Measurements from ENCODE around the gene GPATCH8. TPM values are rescaled to one million over a fixed set of nuclear protein-coding genes. Genes with fewer than 3 reads are reported as not detected.

Gene GPATCH8
- total RNA-seq, 2 experiments from 2014 or later, result 76.0 to 76.9 TPM

DNA sequence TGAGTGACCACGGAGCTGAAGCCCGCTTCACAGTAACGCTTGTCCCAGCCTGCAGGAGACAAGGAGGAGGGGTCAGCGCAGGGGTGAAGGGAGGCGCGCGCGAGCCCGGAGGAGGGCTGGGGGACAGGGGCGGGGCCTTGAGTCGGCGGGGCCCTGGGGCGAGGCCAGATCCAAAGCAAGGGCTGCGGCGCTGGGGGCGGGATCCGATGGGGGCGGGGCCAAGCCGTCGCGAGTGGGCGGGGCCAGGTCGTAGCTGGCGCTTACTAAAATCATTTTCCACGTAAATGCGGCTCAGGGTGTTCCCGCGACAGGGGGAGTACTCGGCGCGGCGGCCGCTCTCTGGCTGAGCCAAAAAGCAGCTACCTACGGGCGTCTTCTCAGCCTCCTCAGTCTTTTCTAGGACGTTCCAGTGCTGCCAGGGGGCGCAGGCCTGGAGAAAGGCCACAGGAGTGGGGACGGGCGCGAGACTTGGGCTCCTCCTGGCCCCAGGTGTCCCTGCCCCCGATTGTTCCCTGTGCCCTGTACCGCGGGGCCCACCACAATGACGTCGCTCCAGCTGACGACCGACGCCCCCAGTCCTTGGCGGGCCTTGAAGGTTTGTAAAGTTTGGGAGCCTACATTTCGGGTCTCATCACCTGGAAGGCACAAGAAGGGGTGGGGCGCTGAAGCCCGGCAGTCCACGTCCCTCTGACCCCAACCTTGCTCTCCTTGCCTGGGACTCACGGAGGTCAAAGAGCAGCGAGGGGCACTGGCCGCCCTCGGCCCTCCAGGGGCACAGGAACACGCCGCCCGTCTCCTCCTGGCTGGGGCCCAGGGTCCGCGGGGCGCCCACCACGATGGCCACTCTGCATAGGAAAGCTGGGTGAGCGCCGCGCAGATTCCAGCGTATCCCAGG lies 117.7 kb downstream of the GPATCH8 start:
- intact Hi-C loops (cut with DNase I, micrococcal nuclease), result no loop called here
- DNase-seq (peak; percentile 69 to 92 (median 81)), ATAC-seq (ENCODE audit: poor library complexity) (peak; percentile 93)
- peaks cover 21% of the 10 kb centered on the region for H3K4me1 ChIP-seq (ENCODE audit: insufficient read depth, low read length)
- CTCF ChIA-PET, result interaction anchor here (0.6 to 1.4 kb wide), 4 partner anchors 13 to 390 kb away, joined by 3 to 5 read pairs (median 4); partner anchors contain the start of genes FAM171A2 and GPATCH8
- POLR2A ChIA-PET, result interaction anchor here (2.1 kb wide), 1 partner anchor 11 kb away, joined by 7 read pairs; no protein-coding TSS in a partner anchor
- peaks cover 0 to 6% of the 10 kb centered on the region in 2 experiments for H3K9me3 ChIP-seq (ENCODE audit: control insufficient read depth in 1 of 2, insufficient read depth in 1 of 2, low read length in 2 of 2)
- no peak for TF ChIP-seq CTCF (IDR thresholded peaks at IDR 0.05)
- Mint-ChIP-seq H3K4me1 (ENCODE audit: low read depth) (peaks cover 12% of the 10 kb centered on the region), H3K4me3 (peak overlapping the region; percentile 84), H3K9me3 (no peaks in the 10 kb centered on the region), H3K27me3 (peaks cover 26% of the 10 kb centered on the region), H3K36me3 (ENCODE audit: low read depth) (no peaks in the 10 kb centered on the region), H3K27ac (no peak overlapping the region)
- H3K27me3 ChIP-seq (ENCODE audit: control insufficient read depth in 1 of 2, insufficient read depth in 2 of 2, low read length in 2 of 2), result peaks cover 9 to 18% of the 10 kb centered on the region in 2 experiments
- H3K27ac ChIP-seq (ENCODE audit: low read depth in 1 of 2, low read length in 2 of 2), result no peak overlapping the region
- H3K36me3 ChIP-seq (ENCODE audit: insufficient read depth, low read length), result no peaks in the 10 kb centered on the region
- H3K4me3 ChIP-seq (ENCODE audit: low read length), result peak overlapping the region; percentile 66

GRCh38 chr17:44384823-44385286 lies 118.4 kb downstream of the GPATCH8 start:
- Histone ChIP-seq H3K36me3 (ENCODE audit: insufficient read depth, low read length) (no peaks in the 10 kb centered on the region), H3K27ac (ENCODE audit: low read depth in 1 of 2, low read length in 2 of 2) (no peak overlapping the region), H3K9me3 (ENCODE audit: control insufficient read depth in 1 of 2, insufficient read depth in 1 of 2, low read length in 2 of 2) (peaks cover 0 to 6% of the 10 kb centered on the region in 2 experiments), H3K4me3 (ENCODE audit: low read length) (peak overlapping the region; percentile 66), H3K4me1 (ENCODE audit: insufficient read depth, low read length) (peaks cover 21% of the 10 kb centered on the region), H3K27me3 (ENCODE audit: control insufficient read depth in 1 of 2, insufficient read depth in 2 of 2, low read length in 2 of 2) (peaks cover 9 to 18% of the 10 kb centered on the region in 2 experiments)
- Mint-ChIP-seq H3K4me1 (ENCODE audit: low read depth) (peaks cover 12% of the 10 kb centered on the region), H3K27me3 (peaks cover 26% of the 10 kb centered on the region), H3K27ac (no peak overlapping the region), H3K9me3 (no peaks in the 10 kb centered on the region), H3K4me3 (peak overlapping the region; percentile 84), H3K36me3 (ENCODE audit: low read depth) (no peaks in the 10 kb centered on the region)
- TF ChIP-seq CTCF (IDR thresholded peaks at IDR 0.05), result no peak
- CTCF ChIA-PET, result interaction anchor here (0.6 to 1.4 kb wide), 4 partner anchors 14 to 391 kb away, joined by 3 to 5 read pairs (median 4); partner anchors contain the start of genes FAM171A2 and GPATCH8
- POLR2A ChIA-PET, result interaction anchor here (2.1 kb wide), 1 partner anchor 12 kb away, joined by 7 read pairs; no protein-coding TSS in a partner anchor
- DNase-seq (no peak), ATAC-seq (ENCODE audit: poor library complexity) (peak; percentile 3)
- intact Hi-C loops (cut with DNase I, micrococcal nuclease), result no loop called here

GRCh38 chr17:44384281-44384822 lies 118.9 kb downstream of the GPATCH8 start:
- Mint-ChIP-seq H3K9me3 (no peaks in the 10 kb centered on the region), H3K4me1 (ENCODE audit: low read depth) (peaks cover 12% of the 10 kb centered on the region), H3K27ac (no peak overlapping the region), H3K36me3 (ENCODE audit: low read depth) (no peaks in the 10 kb centered on the region), H3K4me3 (peak overlapping the region; percentile 69), H3K27me3 (peaks cover 26% of the 10 kb centered on the region)
- Histone ChIP-seq H3K36me3 (ENCODE audit: insufficient read depth, low read length) (no peaks in the 10 kb centered on the region), H3K9me3 (ENCODE audit: control insufficient read depth in 1 of 2, insufficient read depth in 1 of 2, low read length in 2 of 2) (peaks cover 0 to 6% of the 10 kb centered on the region in 2 experiments), H3K27me3 (ENCODE audit: control insufficient read depth in 1 of 2, insufficient read depth in 2 of 2, low read length in 2 of 2) (peaks cover 9 to 15% of the 10 kb centered on the region in 2 experiments), H3K27ac (ENCODE audit: low read depth in 1 of 2, low read length in 2 of 2) (no peak overlapping the region), H3K4me3 (ENCODE audit: low read length) (no peak overlapping the region), H3K4me1 (ENCODE audit: insufficient read depth, low read length) (peaks cover 21% of the 10 kb centered on the region)
- POLR2A ChIA-PET, result interaction anchor here (2.1 kb wide), 1 partner anchor 12 kb away, joined by 7 read pairs; no protein-coding TSS in a partner anchor
- CTCF ChIA-PET, result interaction anchor here (1.0 to 1.4 kb wide), 2 partner anchors 14 to 21 kb away, joined by 3 to 5 read pairs; partner anchors contain the start of gene FAM171A2
- intact Hi-C loops (cut with DNase I, micrococcal nuclease), result no loop called here
- no peak for ATAC-seq (ENCODE audit: poor library complexity)
- no peak for TF ChIP-seq CTCF (IDR thresholded peaks at IDR 0.05)
- DNase-seq, result no peak
